Karpas-422 (cell line): ENCODE measurements around the gene SORT1. TPM values are rescaled to one million over a fixed set of nuclear protein-coding genes. Genes with fewer than 3 reads are reported as not detected.

Experiments used
- DNase-seq: peaks from one replicate; pipeline ENCODE4 v3.0.0-alpha.2; 2015
- H2AFZ ChIP-seq: fragments of 200-600 bp; sonication (generic); 2 replicates; pipeline ENCODE4 v1.6.1; 2014; ENCODE audit warnings: antibody characterized with exemption, low read length, mixed read lengths
- H3K27ac ChIP-seq: fragments of 200-600 bp; sonication (generic); 2 replicates; pipeline ENCODE4 v1.5.1; 2014; ENCODE audit warnings: mild to moderate bottlenecking, low read length, moderate library complexity
- H3K27me3 ChIP-seq: fragments of 200-600 bp; sonication (generic); 2 replicates; pipeline ENCODE4 v1.6.1; 2014; ENCODE audit warnings: low read length, mixed read lengths
- H3K36me3 ChIP-seq: fragments of 200-600 bp; sonication (generic); 2 replicates; pipeline ENCODE4 v1.6.1; 2014; ENCODE audit warnings: low read length, mixed read lengths; ENCODE audit not compliant: insufficient read depth
- H3K4me1 ChIP-seq: fragments of 200-600 bp; sonication (generic); 2 replicates; pipeline ENCODE4 v1.6.1; 2014; ENCODE audit warnings: mild to moderate bottlenecking, low read length, mixed read lengths
- H3K4me2 ChIP-seq: fragments of 200-600 bp; sonication (generic); 2 replicates; pipeline ENCODE4 v1.6.1; 2014; ENCODE audit warnings: low read length, low read depth, mild to moderate bottlenecking; ENCODE audit not compliant: poor library complexity, severe bottlenecking
- H3K4me3 ChIP-seq: fragments of 200-600 bp; sonication (generic); 2 replicates; pipeline ENCODE4 v1.5.1; 2014; ENCODE audit warnings: mild to moderate bottlenecking, antibody characterized with exemption, low read length, mixed read lengths
- H3K79me2 ChIP-seq: fragments of 200-600 bp; sonication (generic); 2 replicates; pipeline ENCODE4 v1.6.1; 2014; ENCODE audit warnings: mild to moderate bottlenecking, low read length, mixed read lengths
- H3K9ac ChIP-seq: fragments of 200-600 bp; sonication (generic); 2 replicates; pipeline ENCODE4 v1.6.0; 2014; ENCODE audit warnings: low read length
- H3K9me2 ChIP-seq: fragments of 200-600 bp; sonication (generic), shearing (Covaris generic); replicated peaks from 2 replicates; pipeline ENCODE4 v1.6.0; 2014; ENCODE audit warnings: mild to moderate bottlenecking, low read length, moderate library complexity; ENCODE audit not compliant: insufficient read depth
- H3K9me3 ChIP-seq: fragments of 300-700, 200-600 bp; sonication (generic); 2 replicates; pipeline ENCODE4 v1.6.1; 2014; ENCODE audit warnings: low read length, mixed read lengths
- H4K20me1 ChIP-seq: fragments of 200-600 bp; sonication (generic); 2 replicates; pipeline ENCODE4 v1.6.1; 2014; ENCODE audit warnings: mild to moderate bottlenecking, antibody characterized with exemption, low read length, low read depth; ENCODE audit not compliant: insufficient read depth
- total RNA-seq: library from RNA; depleted of rRNA; stranded (reverse); fragments of >200 nt; shearing (Covaris generic); gene quantifications from 2 replicates; pipeline ENCODE4 v1.2.3, GENCODE V29; 2014; ENCODE audit warnings: low replicate concordance

SORT1 gene
- total RNA-seq, 1 experiment from 2014 or later: 0.04 TPM

DNA sequence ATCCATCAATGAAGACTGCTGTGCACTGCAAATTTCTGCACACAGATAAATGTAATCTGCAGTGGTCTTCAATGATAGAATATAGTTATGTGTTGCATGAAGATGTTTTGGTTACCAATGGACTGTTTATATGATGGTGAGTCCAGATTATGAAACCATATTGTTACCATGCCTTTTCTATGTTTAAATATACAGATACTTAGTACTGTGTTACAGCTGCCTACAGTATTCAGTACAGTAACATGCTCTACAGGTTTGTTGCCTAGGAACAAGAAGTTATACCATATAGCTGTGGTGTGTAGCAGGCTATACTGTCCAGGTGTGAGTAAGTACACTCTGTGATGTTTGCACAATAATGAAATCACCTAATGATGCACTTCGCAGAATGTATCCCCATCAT lies 40.8 kb downstream of the SORT1 start:
- peaks cover 10% of the 10 kb centered on the region; the same call in 1 of the 2 replicates for H3K4me1 ChIP-seq
- no peak overlapping the region for H2AFZ ChIP-seq
- DNase-seq: no peak
- no peaks in the 10 kb centered on the region for H3K9me3 ChIP-seq
- no peaks in the 10 kb centered on the region; the same call in 1 of the 2 replicates for H3K27me3 ChIP-seq
- H3K36me3 ChIP-seq: no peaks in the 10 kb centered on the region
- H3K9ac ChIP-seq: no peak overlapping the region
- H4K20me1 ChIP-seq: no peaks in the 10 kb centered on the region
- H3K9me2 ChIP-seq: no peaks in the 10 kb centered on the region
- no peak overlapping the region for H3K4me2 ChIP-seq
- H3K27ac ChIP-seq: no peak overlapping the region
- no peaks in the 10 kb centered on the region for H3K79me2 ChIP-seq
- H3K4me3 ChIP-seq: no peak overlapping the region

DNA sequence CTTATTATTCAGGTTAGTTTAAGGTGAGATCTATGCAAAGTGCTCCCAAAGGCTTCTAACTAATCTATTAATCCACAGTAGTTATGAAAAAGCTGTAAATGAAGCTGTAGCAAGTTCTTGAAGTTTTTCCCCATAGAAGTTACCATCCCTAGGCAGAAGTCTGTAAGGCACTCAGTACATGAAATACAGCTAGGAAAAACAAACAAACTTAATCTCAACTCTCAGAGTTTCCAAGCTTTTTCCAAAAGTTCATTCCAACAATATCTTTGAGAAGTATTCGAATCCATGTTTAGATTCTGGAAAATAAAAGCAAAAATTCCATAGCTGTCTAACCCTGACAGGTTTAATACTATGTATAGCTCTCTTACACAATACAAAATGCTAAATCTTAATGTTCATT lies 41.2 kb downstream of the SORT1 start:
- H3K79me2 ChIP-seq: no peaks in the 10 kb centered on the region
- H3K27me3 ChIP-seq: no peaks in the 10 kb centered on the region; the same call in 1 of the 2 replicates
- H3K27ac ChIP-seq: no peak overlapping the region
- no peaks in the 10 kb centered on the region for H4K20me1 ChIP-seq
- H3K9ac ChIP-seq: no peak overlapping the region
- peaks cover 6% of the 10 kb centered on the region; the same call in 1 of the 2 replicates for H3K4me1 ChIP-seq
- no peak overlapping the region for H3K4me3 ChIP-seq
- no peak overlapping the region for H2AFZ ChIP-seq
- no peak overlapping the region for H3K4me2 ChIP-seq
- H3K9me3 ChIP-seq: no peaks in the 10 kb centered on the region
- no peaks in the 10 kb centered on the region for H3K9me2 ChIP-seq
- no peak for DNase-seq
- no peaks in the 10 kb centered on the region for H3K36me3 ChIP-seq

DNA sequence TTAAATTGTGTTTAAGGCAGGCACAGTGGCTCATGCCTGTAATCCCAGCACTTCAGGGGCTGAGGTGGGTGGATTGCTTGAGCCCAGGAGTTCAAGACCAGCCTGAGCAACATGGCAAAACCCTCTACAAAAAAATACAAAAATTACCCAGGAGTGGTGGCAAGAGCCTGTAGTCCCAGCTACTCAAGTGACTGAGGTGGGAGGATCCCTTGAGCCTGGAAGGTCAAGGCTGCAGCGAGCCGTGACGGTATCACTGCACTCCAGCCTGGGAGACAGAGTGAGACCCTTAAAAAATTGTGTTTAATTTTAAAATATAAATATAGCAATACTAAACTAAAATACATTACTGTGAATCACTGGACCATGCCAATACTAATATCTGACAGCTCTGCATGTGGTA lies 42.8 kb downstream of the SORT1 start:
- no peaks in the 10 kb centered on the region for H3K9me2 ChIP-seq
- no peak overlapping the region for H3K4me3 ChIP-seq
- H3K4me2 ChIP-seq: no peak overlapping the region
- no peaks in the 10 kb centered on the region for H3K9me3 ChIP-seq
- DNase-seq: no peak
- no peaks in the 10 kb centered on the region for H3K79me2 ChIP-seq
- no peak overlapping the region for H2AFZ ChIP-seq
- H3K27ac ChIP-seq: no peak overlapping the region
- no peaks in the 10 kb centered on the region; the same call in 1 of the 2 replicates for H3K27me3 ChIP-seq
- H4K20me1 ChIP-seq: no peaks in the 10 kb centered on the region
- H3K36me3 ChIP-seq: no peaks in the 10 kb centered on the region
- H3K9ac ChIP-seq: no peak overlapping the region
- no peaks in the 10 kb centered on the region for H3K4me1 ChIP-seq

DNA sequence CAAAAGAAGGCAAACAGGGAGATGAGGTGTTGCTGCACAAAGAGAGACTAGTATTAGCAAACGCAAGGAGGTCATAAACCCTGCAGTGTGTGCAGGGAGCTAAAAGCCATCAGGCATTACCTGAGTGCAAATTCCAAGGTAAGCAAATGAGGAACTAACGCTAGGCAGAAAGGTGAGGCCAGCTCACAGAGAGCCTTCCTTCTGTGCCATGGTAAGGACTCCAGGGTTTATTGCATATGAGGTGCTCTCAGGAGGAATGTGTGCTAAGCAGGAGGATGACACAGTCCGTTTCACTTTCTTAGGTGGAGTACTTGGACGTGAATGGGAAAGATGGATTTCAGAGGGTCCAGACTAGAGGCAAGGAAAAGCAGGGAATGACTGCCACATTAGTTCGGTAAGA lies 46.3 kb downstream of the SORT1 start:
- no peak overlapping the region for H2AFZ ChIP-seq
- no peak overlapping the region for H3K4me2 ChIP-seq
- H4K20me1 ChIP-seq: no peaks in the 10 kb centered on the region
- H3K9me2 ChIP-seq: no peaks in the 10 kb centered on the region
- no peak overlapping the region for H3K4me3 ChIP-seq
- no peak overlapping the region for H3K9ac ChIP-seq
- no peaks in the 10 kb centered on the region for H3K4me1 ChIP-seq
- H3K9me3 ChIP-seq: no peaks in the 10 kb centered on the region
- H3K27me3 ChIP-seq: no peaks in the 10 kb centered on the region
- no peak for DNase-seq
- H3K27ac ChIP-seq: no peak overlapping the region
- no peaks in the 10 kb centered on the region for H3K79me2 ChIP-seq
- no peaks in the 10 kb centered on the region for H3K36me3 ChIP-seq

DNA sequence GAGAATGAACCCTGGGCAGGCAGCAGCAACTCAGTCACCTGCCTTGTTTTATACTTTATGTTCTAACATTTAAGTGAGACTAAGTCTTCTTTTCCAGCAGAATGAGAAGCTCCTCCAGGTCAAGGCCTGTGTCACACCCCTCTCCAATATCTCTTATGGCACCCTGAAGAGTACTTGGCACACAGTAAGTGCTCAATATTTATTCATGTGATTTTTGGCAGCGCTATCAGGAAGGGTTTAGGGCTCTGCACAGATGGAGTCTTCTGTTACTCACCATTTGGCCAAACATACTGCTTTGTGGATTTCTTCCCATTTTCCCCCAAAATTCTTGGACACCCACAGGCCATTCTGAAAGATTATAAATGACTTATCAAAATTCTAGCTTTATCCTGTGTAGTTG lies 47.1 kb downstream of the SORT1 start:
- H3K4me2 ChIP-seq: no peak overlapping the region
- H3K27me3 ChIP-seq: no peaks in the 10 kb centered on the region

DNA sequence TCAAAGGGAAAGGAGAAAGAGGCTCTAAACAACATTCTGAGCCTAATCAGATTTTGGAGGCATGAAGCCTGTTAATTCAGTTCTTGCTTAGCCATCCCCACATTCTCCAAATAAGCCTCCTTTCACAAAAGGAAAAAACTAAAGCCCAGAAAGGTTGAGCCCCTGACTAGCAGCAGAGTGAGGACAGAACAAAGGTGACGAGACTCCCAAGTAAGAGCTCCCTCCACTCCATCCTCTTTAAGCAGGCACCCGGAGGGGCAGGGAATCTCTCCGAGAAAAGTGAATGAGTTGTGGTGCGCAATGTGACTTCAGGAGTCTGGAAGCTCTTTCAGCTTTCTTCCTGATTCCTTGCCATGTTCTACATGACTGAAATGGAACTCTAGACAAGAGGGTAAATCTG lies 47.5 kb downstream of the SORT1 start:
- Histone ChIP-seq H2AFZ (no peak overlapping the region), H3K9me2 (no peaks in the 10 kb centered on the region), H3K4me2 (no peak overlapping the region), H3K79me2 (no peaks in the 10 kb centered on the region), H3K27me3 (no peaks in the 10 kb centered on the region), H3K4me1 (no peaks in the 10 kb centered on the region), H3K9ac (no peak overlapping the region), H3K36me3 (no peaks in the 10 kb centered on the region), H3K27ac (no peak overlapping the region), H4K20me1 (no peaks in the 10 kb centered on the region), H3K9me3 (no peaks in the 10 kb centered on the region), H3K4me3 (no peak overlapping the region)
- no peak for DNase-seq

More for the DNA sequence above, 47.1 kb downstream of the SORT1 start:
- Histone ChIP-seq H3K9me2 (no peaks in the 10 kb centered on the region), H3K4me3 (no peak overlapping the region), H3K9me3 (no peaks in the 10 kb centered on the region), H3K27ac (no peak overlapping the region), H2AFZ (no peak overlapping the region), H3K36me3 (no peaks in the 10 kb centered on the region), H3K79me2 (no peaks in the 10 kb centered on the region), H3K4me1 (no peaks in the 10 kb centered on the region), H3K9ac (no peak overlapping the region), H4K20me1 (no peaks in the 10 kb centered on the region)
- no peak for DNase-seq

DNA sequence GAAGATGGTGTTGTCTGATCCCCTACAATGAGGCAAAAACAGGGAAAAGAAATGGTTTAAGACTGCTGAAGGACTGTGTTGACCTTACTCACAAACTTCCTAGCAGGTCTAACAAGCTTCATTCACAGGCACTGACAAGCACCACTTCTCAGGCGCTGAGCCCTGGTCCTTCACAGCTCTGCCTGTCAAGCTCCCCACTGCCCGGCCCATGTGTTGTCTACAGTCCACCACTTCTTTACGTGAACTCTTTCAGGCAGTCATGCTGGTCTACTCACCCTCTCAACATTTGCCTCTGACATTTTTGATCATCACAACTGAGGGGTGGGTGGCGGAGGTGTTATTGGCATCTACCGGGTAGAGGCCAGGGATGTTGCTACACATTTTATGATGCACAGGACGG lies 50.2 kb downstream of the SORT1 start:
- Histone ChIP-seq H2AFZ (no peak overlapping the region), H3K79me2 (no peaks in the 10 kb centered on the region), H3K27me3 (no peaks in the 10 kb centered on the region), H3K9me2 (no peaks in the 10 kb centered on the region), H3K9me3 (no peaks in the 10 kb centered on the region), H3K9ac (no peak overlapping the region), H3K4me1 (no peaks in the 10 kb centered on the region), H3K36me3 (no peaks in the 10 kb centered on the region), H3K27ac (no peak overlapping the region), H3K4me2 (no peak overlapping the region), H3K4me3 (no peak overlapping the region), H4K20me1 (no peaks in the 10 kb centered on the region)
- no peak for DNase-seq

DNA sequence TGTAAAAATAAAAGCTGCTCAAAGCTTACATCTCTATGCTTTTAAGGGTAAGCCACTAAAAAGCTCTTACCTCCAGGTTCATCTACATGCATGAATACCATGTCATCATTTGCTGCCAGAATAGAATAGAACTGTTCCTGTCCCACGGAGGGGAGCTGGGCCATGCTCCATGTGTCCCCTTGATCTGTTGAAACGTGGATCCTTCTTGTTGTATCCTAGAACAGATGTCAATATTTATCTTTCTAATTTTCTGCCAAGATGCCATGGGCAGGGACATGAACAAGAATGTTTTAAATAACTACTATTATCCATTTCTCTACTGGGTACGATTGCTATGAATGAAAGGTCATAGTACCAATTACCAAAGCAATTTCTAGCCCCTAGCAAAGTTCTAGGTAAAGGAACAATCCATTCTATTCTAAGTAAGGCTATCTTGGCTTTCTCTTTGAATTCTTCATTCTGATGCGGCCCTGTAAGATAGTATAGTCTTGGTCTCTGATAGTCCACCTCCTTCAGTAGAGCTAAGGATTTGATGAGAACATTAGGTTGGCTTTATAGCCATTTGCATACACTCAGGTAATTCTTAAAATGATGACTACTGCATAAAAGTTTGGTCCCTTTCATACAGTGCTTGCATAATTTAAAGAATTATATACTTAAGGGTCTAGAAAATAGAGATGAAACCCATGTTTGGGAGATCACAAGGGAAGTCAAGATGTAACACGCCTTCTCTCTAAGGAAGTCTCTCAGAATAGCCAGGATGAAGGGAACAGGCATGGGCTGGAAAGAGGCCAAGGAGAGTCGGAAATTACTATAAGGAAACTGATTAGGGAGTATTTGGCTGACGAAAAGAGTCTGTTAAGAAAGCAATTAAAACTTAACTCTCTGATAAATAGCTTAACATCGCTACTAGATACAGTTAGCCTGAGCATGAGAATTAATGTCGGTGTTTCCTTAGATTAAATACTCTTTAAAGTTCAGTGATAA lies 55.5 kb downstream of the SORT1 start:
- H3K9me3 ChIP-seq: no peaks in the 10 kb centered on the region
- no peaks in the 10 kb centered on the region for H3K27me3 ChIP-seq
- H3K4me2 ChIP-seq: no peak overlapping the region
- H4K20me1 ChIP-seq: no peaks in the 10 kb centered on the region
- no peaks in the 10 kb centered on the region for H3K36me3 ChIP-seq
- H3K9ac ChIP-seq: no peak overlapping the region
- no peak overlapping the region for H3K4me3 ChIP-seq
- no peak overlapping the region for H2AFZ ChIP-seq
- H3K9me2 ChIP-seq: no peaks in the 10 kb centered on the region
- no peak for DNase-seq
- H3K4me1 ChIP-seq: peaks cover 14% of the 10 kb centered on the region
- H3K27ac ChIP-seq: no peak overlapping the region
- no peaks in the 10 kb centered on the region for H3K79me2 ChIP-seq
